IMR-90 (cell line): ENCODE data around the gene GH2. TPM values are rescaled to one million over a fixed set of nuclear protein-coding genes. Genes with fewer than 3 reads are reported as not detected.

Experiments used
- ATAC-seq: fragments of 200-7000 bp; cut with Tn5 transposase; 2 replicates; pipeline ENCODE4 v1.9.1; 2020; ENCODE audit warnings: low read depth, mild to moderate bottlenecking, moderate library complexity
- BruUV-seq: library from RNA; stranded (reverse); fragments of 400-500 nt; replicated peaks from 2 replicates; lab custom pipeline; 2021; lab: Mats Ljungman, UMichigan
- CTCF ChIA-PET: fragments of 300-600 bp; formaldehyde crosslinking; extraction: SDS; loops from one replicate; lab custom pipeline; 2021; ENCODE audit warnings: antibody characterized with exemption; lab: Yijun Ruan, JAX
- POLR2A ChIA-PET: fragments of 300-600 bp; sonication (Branson Sonifier 250); formaldehyde crosslinking; loops from one replicate; lab custom pipeline; 2022; ENCODE audit warnings: antibody characterized with exemption; ENCODE audit not compliant: unreplicated experiment; lab: Charles Lee
- DNase-seq: peaks from one replicate; pipeline ENCODE4 v3.0.0; 2013
- H2AFZ ChIP-seq: replicated peaks from 2 replicates; pipeline ENCODE3; 2013; ENCODE audit warnings: low read length, mild to moderate bottlenecking; ENCODE audit not compliant: poor library complexity
- H2AK5ac ChIP-seq: 2 replicates; pipeline ENCODE4 v1.6.1; 2013; ENCODE audit warnings: low read depth, low read length, inconsistent platforms
- H2AK9ac ChIP-seq: replicated peaks from 2 replicates; pipeline ENCODE3; 2013; ENCODE audit warnings: mild to moderate bottlenecking, low read depth, low read length, moderate library complexity; ENCODE audit not compliant: poor library complexity
- H2BK120ac ChIP-seq: 2 replicates; pipeline ENCODE4 v1.6.1; 2013; ENCODE audit warnings: low read depth, low read length, inconsistent platforms
- H2BK15ac ChIP-seq: 3 replicates; pipeline ENCODE4 v1.6.1; 2013; ENCODE audit warnings: low read depth, low read length, inconsistent platforms
- H2BK20ac ChIP-seq: 2 replicates; pipeline ENCODE4 v1.6.1; 2013; ENCODE audit warnings: low read depth, mild to moderate bottlenecking, inconsistent platforms, low read length, moderate library complexity
- H2BK5ac ChIP-seq: 2 replicates; pipeline ENCODE4 v1.6.1; 2013; ENCODE audit warnings: mild to moderate bottlenecking, low read depth, low read length, inconsistent platforms; ENCODE audit not compliant: poor library complexity, severe bottlenecking
- H3K14ac ChIP-seq: replicated peaks from 2 replicates; pipeline ENCODE4 v1.6.1; 2013; ENCODE audit warnings: low read depth, low read length, inconsistent platforms
- H3K18ac ChIP-seq: 2 replicates; pipeline ENCODE4 v1.6.1; 2013; ENCODE audit warnings: low read depth, low read length, control low read depth
- H3K23ac ChIP-seq: 2 replicates; pipeline ENCODE4 v1.6.1; 2013; ENCODE audit warnings: low read depth, low read length, inconsistent platforms
- H3K27ac ChIP-seq: 2 replicates; pipeline ENCODE4 v1.5.1; 2013; ENCODE audit warnings: mild to moderate bottlenecking, control low read depth, low read length; ENCODE audit not compliant: insufficient read depth
- H3K27me3 ChIP-seq: 2 replicates; pipeline ENCODE4 v1.6.1; 2013; ENCODE audit warnings: low read length; ENCODE audit not compliant: control insufficient read depth, insufficient read depth
- H3K36me3 ChIP-seq: 2 replicates; pipeline ENCODE4 v1.6.1; 2013; ENCODE audit warnings: low read length, mixed read lengths; ENCODE audit not compliant: control insufficient read depth, insufficient read depth
- H3K4ac ChIP-seq: 2 replicates; pipeline ENCODE4 v1.6.1; 2013; ENCODE audit warnings: low read depth, low read length, inconsistent platforms
- H3K4me1 ChIP-seq: 2 replicates; pipeline ENCODE4 v1.6.1; 2013; ENCODE audit warnings: low read length, mixed read lengths; ENCODE audit not compliant: control insufficient read depth, insufficient read depth
- H3K4me2 ChIP-seq: 2 replicates; pipeline ENCODE4 v1.6.1; 2013; ENCODE audit warnings: low read depth, mild to moderate bottlenecking, control low read depth, low read length, moderate library complexity
- H3K4me3 ChIP-seq: 2 replicates; pipeline ENCODE4 v1.5.1; 2013; ENCODE audit warnings: low read depth, mild to moderate bottlenecking, control low read depth, low read length, moderate library complexity; ENCODE audit not compliant: insufficient read depth
- H3K56ac ChIP-seq: 2 replicates; pipeline ENCODE4 v1.6.1; 2013; ENCODE audit warnings: low read length, inconsistent platforms; ENCODE audit not compliant: insufficient read depth; ENCODE audit errors: extremely low read depth
- H3K79me1 ChIP-seq, 2 experiments: 2 replicates each; pipeline ENCODE4 v1.6.1; 2013; ENCODE audit warnings: low read length in 2 of 2, inconsistent platforms in 1 of 2, low read depth in 1 of 2
- H3K9ac ChIP-seq: 2 replicates; pipeline ENCODE4 v1.6.1; 2013; ENCODE audit warnings: low read depth, low read length, control low read depth
- H3K9me1 ChIP-seq: 2 replicates; pipeline ENCODE4 v1.6.1; 2013; ENCODE audit warnings: low read length, inconsistent platforms; ENCODE audit not compliant: insufficient read depth
- H3K9me3 ChIP-seq: 2 replicates; pipeline ENCODE4 v1.6.1; 2013; ENCODE audit warnings: low read length; ENCODE audit not compliant: control insufficient read depth, insufficient read depth
- H4K20me1 ChIP-seq: 2 replicates; pipeline ENCODE4 v1.6.1; 2013; ENCODE audit warnings: low read length, inconsistent platforms; ENCODE audit not compliant: insufficient read depth
- H4K5ac ChIP-seq: 2 replicates; pipeline ENCODE4 v1.6.1; 2013; ENCODE audit warnings: mild to moderate bottlenecking, low read depth, low read length, control low read depth
- H4K8ac ChIP-seq, 2 experiments: 2 replicates each; pipeline ENCODE4 v1.6.1; 2013; ENCODE audit warnings: low read depth in 2 of 2, low read length in 2 of 2, control low read depth in 1 of 2, inconsistent platforms in 1 of 2
- H4K91ac ChIP-seq: 2 replicates; pipeline ENCODE4 v1.6.1; 2013; ENCODE audit warnings: low read depth, low read length, inconsistent platforms; ENCODE audit not compliant: insufficient read depth
- BHLHE40 ChIP-seq: fragments of 150-350 bp; IDR thresholded peaks from 2 replicates; pipeline ENCODE4 v1.6.1; 2016; ENCODE audit warnings: mild to moderate bottlenecking, low read depth, low read length
- CEBPB ChIP-seq: IDR thresholded peaks from 2 replicates; pipeline ENCODE4 v1.6.1; 2012; ENCODE audit warnings: low read depth, low read length, improper control_type of control experiment
- CHD1 ChIP-seq: IDR thresholded peaks from 2 replicates; pipeline ENCODE4 v1.6.1; 2012; ENCODE audit warnings: low read depth, low read length, improper control_type of control experiment
- FOS ChIP-seq: fragments of 150-350 bp; IDR thresholded peaks from 2 replicates; pipeline ENCODE4 v1.6.1; 2016; ENCODE audit warnings: low read depth, low read length
- MAFK ChIP-seq: IDR thresholded peaks from 2 replicates; pipeline ENCODE4 v1.6.1; 2012; ENCODE audit warnings: low read depth, low read length, improper control_type of control experiment
- MAZ ChIP-seq: IDR thresholded peaks from 2 replicates; pipeline ENCODE4 v1.6.1; 2012; ENCODE audit warnings: low read depth, mild to moderate bottlenecking, low read length, improper control_type of control experiment, moderate library complexity, borderline replicate concordance
- MXI1 ChIP-seq: IDR thresholded peaks from 2 replicates; pipeline ENCODE4 v1.6.1; 2012; ENCODE audit warnings: low read depth, mild to moderate bottlenecking, low read length, moderate library complexity, borderline replicate concordance
- NFE2L2 ChIP-seq: fragments of 150-350 bp; IDR thresholded peaks from 2 replicates; pipeline ENCODE4 v1.6.1; 2016; ENCODE audit warnings: low read depth, mild to moderate bottlenecking, low read length
- POLR2A ChIP-seq: IDR thresholded peaks from 2 replicates; pipeline ENCODE4 v1.6.1; 2012; ENCODE audit warnings: mild to moderate bottlenecking, low read depth, low read length
- RAD21 ChIP-seq: IDR thresholded peaks from 2 replicates; pipeline ENCODE4 v1.6.1; 2012; ENCODE audit warnings: low read length, improper control_type of control experiment
- RCOR1 ChIP-seq: IDR thresholded peaks from 2 replicates; pipeline ENCODE4 v1.6.1; 2012; ENCODE audit warnings: mild to moderate bottlenecking, low read length, improper control_type of control experiment; ENCODE audit not compliant: insufficient replicate concordance
- RFX5 ChIP-seq: IDR thresholded peaks from 2 replicates; pipeline ENCODE4 v1.8.0; 2012; ENCODE audit warnings: low read depth, mild to moderate bottlenecking, low read length, moderate library complexity
- SMC3 ChIP-seq: fragments of 150-350 bp; IDR thresholded peaks from 2 replicates; pipeline ENCODE4 v1.6.1; 2016; ENCODE audit warnings: low read depth, mild to moderate bottlenecking, antibody characterized with exemption, low read length, moderate library complexity
- WGBS, 2 experiments: methylation state at CpG; one replicate each; pipeline versions ENCODE4 v1.1.5 to v1.1.7; 2013; ENCODE audit warnings: missing lambda C conversion rate in 2 of 2; ENCODE audit not compliant: insufficient read length in 1 of 2; ENCODE audit errors: extremely low coverage in 2 of 2; 5-methylcytosine and 5-hydroxymethylcytosine counted together
- dilution Hi-C: fragments of 300-500 bp; cut with HindIII; formaldehyde crosslinking; loops from one replicate; pipeline ENCODE4 v1.14.3; 2018; ENCODE audit warnings: low sequenced_read_pairs; ENCODE audit not compliant: unreplicated experiment
- in situ Hi-C: fragments of 300-500 bp; cut with MboI; formaldehyde crosslinking; loops from 3 replicates; pipeline ENCODE4 v1.14.3; 2019; ENCODE audit warnings: low sequenced_read_pairs, inconsistent platforms, mixed read lengths
- intact Hi-C: fragments of 100-400 bp; cut with micrococcal nuclease; formaldehyde crosslinking; loops from 2 replicates; pipeline ENCODE4 v1.10.0; 2022
- polyA plus RNA-seq, 3 experiments: library from polyadenylated mRNA; depleted of rRNA; stranded (reverse); fragments of >200 nt; gene quantifications; 2 replicates each; pipeline ENCODE4 v1.2.3, GENCODE V29; 2012; ENCODE audit warnings: low replicate concordance in 1 of 3
- total RNA-seq: library from RNA; depleted of rRNA; stranded (reverse); fragments of >200 nt; gene quantifications from 2 replicates; pipeline ENCODE4 v1.2.3, GENCODE V29; 2012
- TF ChIP-seq, protein P1 (sequence below): fragments of 150-350 bp; IDR thresholded peaks from 2 replicates; pipeline ENCODE4 v1.6.1; 2016; ENCODE audit warnings: low read depth, mild to moderate bottlenecking, low read length, moderate library complexity, borderline replicate concordance
- TF ChIP-seq, protein P2 (sequence below): conservative IDR thresholded peaks from 2 replicates; pipeline ENCODE4 v1.5.1; 2012; ENCODE audit warnings: mild to moderate bottlenecking, low read depth, low read length, improper control_type of control experiment
- TF ChIP-seq, protein P3 (sequence below): fragments of 150-350 bp; IDR thresholded peaks from 2 replicates; pipeline ENCODE4 v1.6.1; 2017; ENCODE audit warnings: mild to moderate bottlenecking, antibody characterized with exemption, low read length, low read depth

GH2 gene
- total and polyA plus RNA-seq, 2 of the 4 experiments (the other 2 are of a cell fraction): not detected

- no peak overlapping the region for H3K23ac ChIP-seq
- no peak overlapping the region for H3K4me2 ChIP-seq
- no peak overlapping the region for H2AK5ac ChIP-seq
- H4K8ac ChIP-seq: no peak overlapping the region
- no peak overlapping the region for H2BK5ac ChIP-seq
- no peak overlapping the region for H3K18ac ChIP-seq
- ATAC-seq (no peak), DNase-seq (no peak)
- H3K9me1 ChIP-seq: no peaks in the 10 kb centered on the region
- ChIA-PET CTCF (interaction anchor here (1.9 to 2.7 kb wide), 3 partner anchors 28 to 107 kb away, joined by 9 to 21 read pairs (median 9); no protein-coding TSS in a partner anchor), POLR2A (no interaction called here)
- no peak overlapping the region for H2AK9ac ChIP-seq
- no peaks in the 10 kb centered on the region for H4K20me1 ChIP-seq
- no peaks in the 10 kb centered on the region for H3K79me1 ChIP-seq
- no peak overlapping the region for H4K91ac ChIP-seq
- no peak overlapping the region for H2AFZ ChIP-seq
- H3K27me3 ChIP-seq: peaks cover 32% of the 10 kb centered on the region
- H3K27ac ChIP-seq: no peak overlapping the region
- no peaks in the 10 kb centered on the region for H3K4me1 ChIP-seq
- H2BK20ac ChIP-seq: no peak overlapping the region
- intact Hi-C loops: loop anchor here (2.0 to 10.0 kb wide), 2 partner anchors 214 to 366 kb away; no protein-coding TSS in a partner anchor
- 80% methylated on average over 1 of the region's 10 CpGs; no CpG with 5 or more reads in 1 of the 2 experiments for WGBS, 2 experiments
- no peak overlapping the region for H4K5ac ChIP-seq
- in situ Hi-C loops: loop anchor here (5.0 to 10.0 kb wide), 3 partner anchors 106 to 366 kb away; partner anchors contain the start of genes ERN1 and ICAM2
- no peak overlapping the region for H3K14ac ChIP-seq
- no peaks in the 10 kb centered on the region for H3K9me3 ChIP-seq
- no peaks in the 10 kb centered on the region for H3K36me3 ChIP-seq
- dilution Hi-C loops: no loop called here
- no peak overlapping the region for H2BK15ac ChIP-seq
- TF ChIP-seq FOS: no peak
- TF ChIP-seq BHLHE40: no peak
- TF ChIP-seq, protein P1, sequence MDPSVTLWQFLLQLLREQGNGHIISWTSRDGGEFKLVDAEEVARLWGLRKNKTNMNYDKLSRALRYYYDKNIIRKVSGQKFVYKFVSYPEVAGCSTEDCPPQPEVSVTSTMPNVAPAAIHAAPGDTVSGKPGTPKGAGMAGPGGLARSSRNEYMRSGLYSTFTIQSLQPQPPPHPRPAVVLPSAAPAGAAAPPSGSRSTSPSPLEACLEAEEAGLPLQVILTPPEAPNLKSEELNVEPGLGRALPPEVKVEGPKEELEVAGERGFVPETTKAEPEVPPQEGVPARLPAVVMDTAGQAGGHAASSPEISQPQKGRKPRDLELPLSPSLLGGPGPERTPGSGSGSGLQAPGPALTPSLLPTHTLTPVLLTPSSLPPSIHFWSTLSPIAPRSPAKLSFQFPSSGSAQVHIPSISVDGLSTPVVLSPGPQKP: no peak
- TF ChIP-seq RAD21: no peak
- no peak for TF ChIP-seq NFE2L2
- TF ChIP-seq RCOR1: no peak
- TF ChIP-seq RFX5: no peak
- no peak for TF ChIP-seq SMC3
- TF ChIP-seq CEBPB: no peak
- no peak for TF ChIP-seq MAFK
- TF ChIP-seq MAZ: no peak
- no peak for TF ChIP-seq POLR2A
- TF ChIP-seq MXI1: no peak
- TF ChIP-seq CHD1: no peak
- TF ChIP-seq, protein P2, sequence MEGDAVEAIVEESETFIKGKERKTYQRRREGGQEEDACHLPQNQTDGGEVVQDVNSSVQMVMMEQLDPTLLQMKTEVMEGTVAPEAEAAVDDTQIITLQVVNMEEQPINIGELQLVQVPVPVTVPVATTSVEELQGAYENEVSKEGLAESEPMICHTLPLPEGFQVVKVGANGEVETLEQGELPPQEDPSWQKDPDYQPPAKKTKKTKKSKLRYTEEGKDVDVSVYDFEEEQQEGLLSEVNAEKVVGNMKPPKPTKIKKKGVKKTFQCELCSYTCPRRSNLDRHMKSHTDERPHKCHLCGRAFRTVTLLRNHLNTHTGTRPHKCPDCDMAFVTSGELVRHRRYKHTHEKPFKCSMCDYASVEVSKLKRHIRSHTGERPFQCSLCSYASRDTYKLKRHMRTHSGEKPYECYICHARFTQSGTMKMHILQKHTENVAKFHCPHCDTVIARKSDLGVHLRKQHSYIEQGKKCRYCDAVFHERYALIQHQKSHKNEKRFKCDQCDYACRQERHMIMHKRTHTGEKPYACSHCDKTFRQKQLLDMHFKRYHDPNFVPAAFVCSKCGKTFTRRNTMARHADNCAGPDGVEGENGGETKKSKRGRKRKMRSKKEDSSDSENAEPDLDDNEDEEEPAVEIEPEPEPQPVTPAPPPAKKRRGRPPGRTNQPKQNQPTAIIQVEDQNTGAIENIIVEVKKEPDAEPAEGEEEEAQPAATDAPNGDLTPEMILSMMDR: no peak
- TF ChIP-seq, protein P3, sequence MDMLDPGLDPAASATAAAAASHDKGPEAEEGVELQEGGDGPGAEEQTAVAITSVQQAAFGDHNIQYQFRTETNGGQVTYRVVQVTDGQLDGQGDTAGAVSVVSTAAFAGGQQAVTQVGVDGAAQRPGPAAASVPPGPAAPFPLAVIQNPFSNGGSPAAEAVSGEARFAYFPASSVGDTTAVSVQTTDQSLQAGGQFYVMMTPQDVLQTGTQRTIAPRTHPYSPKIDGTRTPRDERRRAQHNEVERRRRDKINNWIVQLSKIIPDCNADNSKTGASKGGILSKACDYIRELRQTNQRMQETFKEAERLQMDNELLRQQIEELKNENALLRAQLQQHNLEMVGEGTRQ: no peak
- no TSS peak for BruUV-seq
- H2BK120ac ChIP-seq: no peak overlapping the region
- no peak overlapping the region for H3K56ac ChIP-seq
- H3K9ac ChIP-seq: no peak overlapping the region
- H3K4me3 ChIP-seq: no peak overlapping the region
- H3K4ac ChIP-seq: no peak overlapping the region
These were observed 36.6 kb upstream of the GH2 start for GRCh38 chr17:63918305-63918704.
